Endodermal cell (in vitro differentiated cells): Measurements from ENCODE around the gene MROH9. TPM values are rescaled to one million over a fixed set of nuclear protein-coding genes. Genes with fewer than 3 reads are reported as not detected.
A peak's percentile ranks its signal among the peaks of the same experiment; 100 is the strongest.

Source experiments
- DNase-seq: peaks from one replicate; pipeline ENCODE4 v3.0.0-alpha.2; 2017
- H3K27ac ChIP-seq: 2 replicates; pipeline ENCODE4 v1.5.1; 2013; ENCODE audit warnings: mild to moderate bottlenecking, low read depth, low read length, moderate library complexity
- H3K27me3 ChIP-seq: 2 replicates; pipeline ENCODE4 v1.6.1; 2013; ENCODE audit warnings: mild to moderate bottlenecking, low read length, moderate library complexity; ENCODE audit not compliant: insufficient read depth, control insufficient read depth, poor library complexity, severe bottlenecking
- H3K36me3 ChIP-seq: 2 replicates; pipeline ENCODE4 v1.7.0; 2013; ENCODE audit warnings: mild to moderate bottlenecking, low read length, moderate library complexity; ENCODE audit not compliant: control insufficient read depth, insufficient read depth
- H3K4me1 ChIP-seq: one replicate; pipeline ENCODE4 v1.7.0; 2013; ENCODE audit warnings: low read length; ENCODE audit not compliant: control insufficient read depth, insufficient read depth
- H3K4me3 ChIP-seq: 2 replicates; pipeline ENCODE4 v1.5.1; 2013; ENCODE audit warnings: mild to moderate bottlenecking, low read length, moderate library complexity
- H3K9ac ChIP-seq: 2 replicates; pipeline ENCODE4 v1.6.1; 2013; ENCODE audit warnings: mild to moderate bottlenecking, low read length, moderate library complexity; ENCODE audit not compliant: poor library complexity, severe bottlenecking; ENCODE audit errors: extremely low read depth
- H3K9me3 ChIP-seq: 2 replicates; pipeline ENCODE4 v1.6.1; 2013; ENCODE audit warnings: mild to moderate bottlenecking, low read length, moderate library complexity; ENCODE audit not compliant: control insufficient read depth
- H3K27ac Mint-ChIP-seq: 2 replicates; pipeline ENCODE4 v1.8.0; 2020; ENCODE audit warnings: mixed read lengths
- H3K27me3 Mint-ChIP-seq: 2 replicates; pipeline ENCODE4 v1.8.0; 2021; ENCODE audit warnings: mild to moderate bottlenecking, mixed read lengths; ENCODE audit not compliant: insufficient read depth
- H3K36me3 Mint-ChIP-seq: 2 replicates; pipeline ENCODE4 v1.8.0; 2020; ENCODE audit warnings: low read depth, mixed read lengths
- H3K4me1 Mint-ChIP-seq: 2 replicates; pipeline ENCODE4 v1.8.0; 2020; ENCODE audit warnings: mixed read lengths
- H3K4me3 Mint-ChIP-seq: 2 replicates; pipeline ENCODE4 v1.8.0; 2020; ENCODE audit warnings: mild to moderate bottlenecking, moderate library complexity, mixed read lengths
- H3K9me3 Mint-ChIP-seq: 2 replicates; pipeline ENCODE4 v1.8.0; 2020; ENCODE audit warnings: mild to moderate bottlenecking, mixed read lengths
- WGBS, 2 experiments: methylation state at CpG; one replicate each; pipeline versions ENCODE4 v1.1.5 to v1.1.7; 2013; ENCODE audit warnings: missing lambda C conversion rate in 2 of 2, mixed read lengths in 1 of 2; ENCODE audit not compliant: insufficient coverage in 1 of 2, insufficient read length in 1 of 2; 5-methylcytosine and 5-hydroxymethylcytosine counted together
- total RNA-seq, 2 donors: library from RNA; stranded (reverse); fragmentation: NEBNext Ultra II Directional in 1 of 2; extraction: Animal tissue kit (Norgen Biotek cat#: 25700) in 1 of 2; gene quantifications; 2 replicates in 1 of 2; 3 replicates in 1 of 2; pipeline ENCODE4 v1.2.1, GENCODE V29; 2021
- TF ChIP-seq, protein P1 (sequence below): fragments of 200-600 bp; sonication (generic); conservative IDR thresholded peaks from 2 replicates; pipeline ENCODE4 v1.5.0; 2021; ENCODE audit warnings: antibody characterized with exemption, mild to moderate bottlenecking

The MROH9 gene
- total RNA-seq, 2 donors from 2014 or later, result not detected

DNA sequence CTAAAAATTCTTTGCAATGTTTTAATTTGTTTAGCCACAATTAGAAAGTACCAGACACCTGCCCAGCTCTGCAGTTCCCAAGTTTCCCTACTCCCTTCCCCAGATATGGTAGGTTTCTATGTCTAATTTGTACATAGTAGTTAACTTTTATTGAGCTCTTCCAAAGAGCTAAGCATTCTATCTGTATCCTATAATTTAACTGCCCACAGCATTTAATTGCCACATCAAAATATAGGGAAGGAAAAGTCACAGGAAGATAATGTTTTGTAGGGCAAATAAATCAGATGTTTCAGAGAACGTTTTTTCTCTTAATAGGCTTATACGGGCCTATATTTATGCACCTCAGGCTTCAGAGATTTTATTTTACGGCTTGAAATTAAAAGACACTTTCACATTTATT, 139.7 kb downstream of the MROH9 start:
- no peak for DNase-seq
- Histone ChIP-seq H3K27ac (no peak overlapping the region), H3K9me3 (no peaks in the 10 kb centered on the region), H3K4me1 (no peaks in the 10 kb centered on the region), H3K27me3 (no peaks in the 10 kb centered on the region), H3K4me3 (no peak overlapping the region), H3K36me3 (no peaks in the 10 kb centered on the region), H3K9ac (no peak overlapping the region)
- Mint-ChIP-seq H3K27me3 (no peaks in the 10 kb centered on the region), H3K9me3 (no peaks in the 10 kb centered on the region), H3K4me3 (no peak overlapping the region), H3K27ac (no peak overlapping the region), H3K4me1 (no peaks in the 10 kb centered on the region), H3K36me3 (no peaks in the 10 kb centered on the region)
- TF ChIP-seq, protein P1, sequence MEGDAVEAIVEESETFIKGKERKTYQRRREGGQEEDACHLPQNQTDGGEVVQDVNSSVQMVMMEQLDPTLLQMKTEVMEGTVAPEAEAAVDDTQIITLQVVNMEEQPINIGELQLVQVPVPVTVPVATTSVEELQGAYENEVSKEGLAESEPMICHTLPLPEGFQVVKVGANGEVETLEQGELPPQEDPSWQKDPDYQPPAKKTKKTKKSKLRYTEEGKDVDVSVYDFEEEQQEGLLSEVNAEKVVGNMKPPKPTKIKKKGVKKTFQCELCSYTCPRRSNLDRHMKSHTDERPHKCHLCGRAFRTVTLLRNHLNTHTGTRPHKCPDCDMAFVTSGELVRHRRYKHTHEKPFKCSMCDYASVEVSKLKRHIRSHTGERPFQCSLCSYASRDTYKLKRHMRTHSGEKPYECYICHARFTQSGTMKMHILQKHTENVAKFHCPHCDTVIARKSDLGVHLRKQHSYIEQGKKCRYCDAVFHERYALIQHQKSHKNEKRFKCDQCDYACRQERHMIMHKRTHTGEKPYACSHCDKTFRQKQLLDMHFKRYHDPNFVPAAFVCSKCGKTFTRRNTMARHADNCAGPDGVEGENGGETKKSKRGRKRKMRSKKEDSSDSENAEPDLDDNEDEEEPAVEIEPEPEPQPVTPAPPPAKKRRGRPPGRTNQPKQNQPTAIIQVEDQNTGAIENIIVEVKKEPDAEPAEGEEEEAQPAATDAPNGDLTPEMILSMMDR, result no peak
- 80 to 100% methylated on average over 2 to 3 of the region's 3 CpGs for WGBS, 2 experiments

DNA sequence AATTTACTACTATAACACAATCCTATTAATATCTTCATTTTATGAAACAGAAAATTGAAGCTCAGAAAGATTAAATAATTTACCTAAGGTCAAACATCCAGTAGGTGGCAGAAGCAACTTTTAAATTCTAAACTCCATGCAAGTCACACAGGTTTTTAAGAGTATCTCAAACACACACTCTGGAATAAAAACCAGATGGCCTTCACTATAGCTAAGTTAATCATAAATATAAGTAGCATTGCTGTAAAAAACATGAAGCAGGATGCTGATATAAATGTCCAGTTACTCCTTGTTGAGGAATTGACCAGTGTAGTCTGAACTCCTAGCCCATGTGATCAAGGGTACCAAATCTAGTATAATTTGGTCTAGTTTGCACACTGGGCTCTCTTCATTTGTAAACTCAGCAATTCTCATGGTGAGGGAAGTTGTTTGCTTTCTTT, 146.0 kb downstream of the MROH9 start:
- H3K4me1 Mint-ChIP-seq, result no peaks in the 10 kb centered on the region
- DNase-seq, result no peak

DNA sequence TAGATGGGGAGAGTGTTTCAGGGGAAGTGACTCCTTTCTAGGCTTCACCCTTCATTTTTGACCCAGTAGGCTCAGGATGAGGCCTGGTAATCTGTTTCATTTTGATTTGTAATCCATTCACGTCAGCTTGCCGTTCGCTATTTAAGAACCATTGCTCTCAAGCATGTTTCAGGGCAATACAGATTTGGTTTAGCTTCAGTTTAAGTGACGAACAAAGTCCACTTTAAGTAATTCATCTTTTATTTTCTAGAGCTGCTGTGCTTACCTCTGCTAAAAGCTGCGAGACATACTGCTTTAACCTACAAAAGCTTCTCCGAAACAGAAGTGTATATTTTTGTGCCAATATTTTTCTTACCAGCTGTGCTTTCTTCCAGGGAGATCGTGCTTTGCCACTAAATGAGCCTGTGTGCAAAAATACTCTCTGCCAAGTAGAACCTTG, 146.4 kb downstream of the MROH9 start:
- H3K4me1 ChIP-seq, result no peaks in the 10 kb centered on the region
- 92 to 93% methylated on average over 7 of the region's 7 CpGs for WGBS, 2 experiments
- Mint-ChIP-seq H3K36me3 (no peaks in the 10 kb centered on the region), H3K9me3 (no peaks in the 10 kb centered on the region), H3K4me3 (no peak overlapping the region), H3K27me3 (no peaks in the 10 kb centered on the region), H3K4me1 (no peaks in the 10 kb centered on the region), H3K27ac (peak overlapping the region; percentile 25)
- no peaks in the 10 kb centered on the region for H3K27me3 ChIP-seq
- H3K27ac ChIP-seq, result no peak overlapping the region
- no peaks in the 10 kb centered on the region for H3K9me3 ChIP-seq
- no peak overlapping the region for H3K9ac ChIP-seq
- H3K4me3 ChIP-seq, result no peak overlapping the region
- H3K36me3 ChIP-seq, result no peaks in the 10 kb centered on the region
- TF ChIP-seq, protein P1, result no peak
- no peak for DNase-seq

More for the DNA sequence above, 146.0 kb downstream of the MROH9 start:
- Mint-ChIP-seq H3K27me3 (no peaks in the 10 kb centered on the region), H3K36me3 (no peaks in the 10 kb centered on the region), H3K9me3 (no peaks in the 10 kb centered on the region), H3K27ac (peak overlapping the region; percentile 25), H3K4me3 (no peak overlapping the region)
- Histone ChIP-seq H3K9ac (no peak overlapping the region), H3K4me3 (no peak overlapping the region), H3K9me3 (no peaks in the 10 kb centered on the region), H3K27ac (no peak overlapping the region), H3K36me3 (no peaks in the 10 kb centered on the region), H3K4me1 (no peaks in the 10 kb centered on the region), H3K27me3 (no peaks in the 10 kb centered on the region)
- TF ChIP-seq, protein P1, result peak; percentile 70
